Islet precursor cell (in vitro differentiated cells): ENCODE results near the gene THBD.

ENCODE experiments used
- DNase-seq: peaks from one replicate; pipeline ENCODE4 v3.0.0-alpha.2; 2018

Gene THBD, protein sequence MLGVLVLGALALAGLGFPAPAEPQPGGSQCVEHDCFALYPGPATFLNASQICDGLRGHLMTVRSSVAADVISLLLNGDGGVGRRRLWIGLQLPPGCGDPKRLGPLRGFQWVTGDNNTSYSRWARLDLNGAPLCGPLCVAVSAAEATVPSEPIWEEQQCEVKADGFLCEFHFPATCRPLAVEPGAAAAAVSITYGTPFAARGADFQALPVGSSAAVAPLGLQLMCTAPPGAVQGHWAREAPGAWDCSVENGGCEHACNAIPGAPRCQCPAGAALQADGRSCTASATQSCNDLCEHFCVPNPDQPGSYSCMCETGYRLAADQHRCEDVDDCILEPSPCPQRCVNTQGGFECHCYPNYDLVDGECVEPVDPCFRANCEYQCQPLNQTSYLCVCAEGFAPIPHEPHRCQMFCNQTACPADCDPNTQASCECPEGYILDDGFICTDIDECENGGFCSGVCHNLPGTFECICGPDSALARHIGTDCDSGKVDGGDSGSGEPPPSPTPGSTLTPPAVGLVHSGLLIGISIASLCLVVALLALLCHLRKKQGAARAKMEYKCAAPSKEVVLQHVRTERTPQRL

GRCh38 chr20:23049201-23050075, at the start of gene THBD:
THBD (minus strand) TSS chr20:23049672; CDS start chr20:23049504, 168 bp downstream.
- peak; percentile 71 for DNase-seq

- DNase-seq = no peak
Measured at GRCh38 chr20:23097636-23098580, 48.4 kb upstream of the THBD start.

- DNase-seq = no peak
Measured at GRCh38 chr20:23096986-23097520, 47.6 kb upstream of the THBD start.

GRCh38 chr20:23096097-23096496, 46.6 kb upstream of the THBD start:
- no peak for DNase-seq

- no peak for DNase-seq
Measured at GRCh38 chr20:23095499-23095898, 46.0 kb upstream of the THBD start.

DNA sequence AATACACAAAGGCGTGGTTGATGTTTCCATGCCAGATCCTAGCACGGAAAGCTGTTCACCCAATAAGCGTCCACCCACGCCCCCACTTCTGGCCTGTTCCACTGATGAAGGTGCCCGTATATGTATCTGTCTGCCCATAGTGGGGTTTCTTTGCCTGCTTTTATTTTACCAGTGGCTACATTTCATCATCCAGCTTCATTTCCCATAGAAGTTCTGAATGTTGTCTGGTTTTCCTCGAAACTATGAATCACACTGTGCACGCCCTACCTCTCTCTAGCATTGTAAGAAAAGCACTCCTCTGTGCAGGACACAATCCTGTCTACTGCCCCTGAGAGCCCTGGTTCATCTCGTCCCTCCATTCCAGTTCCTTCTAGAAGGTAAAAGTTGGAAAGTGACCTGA, 45.5 kb upstream of the THBD start:
- DNase-seq = no peak

DNA sequence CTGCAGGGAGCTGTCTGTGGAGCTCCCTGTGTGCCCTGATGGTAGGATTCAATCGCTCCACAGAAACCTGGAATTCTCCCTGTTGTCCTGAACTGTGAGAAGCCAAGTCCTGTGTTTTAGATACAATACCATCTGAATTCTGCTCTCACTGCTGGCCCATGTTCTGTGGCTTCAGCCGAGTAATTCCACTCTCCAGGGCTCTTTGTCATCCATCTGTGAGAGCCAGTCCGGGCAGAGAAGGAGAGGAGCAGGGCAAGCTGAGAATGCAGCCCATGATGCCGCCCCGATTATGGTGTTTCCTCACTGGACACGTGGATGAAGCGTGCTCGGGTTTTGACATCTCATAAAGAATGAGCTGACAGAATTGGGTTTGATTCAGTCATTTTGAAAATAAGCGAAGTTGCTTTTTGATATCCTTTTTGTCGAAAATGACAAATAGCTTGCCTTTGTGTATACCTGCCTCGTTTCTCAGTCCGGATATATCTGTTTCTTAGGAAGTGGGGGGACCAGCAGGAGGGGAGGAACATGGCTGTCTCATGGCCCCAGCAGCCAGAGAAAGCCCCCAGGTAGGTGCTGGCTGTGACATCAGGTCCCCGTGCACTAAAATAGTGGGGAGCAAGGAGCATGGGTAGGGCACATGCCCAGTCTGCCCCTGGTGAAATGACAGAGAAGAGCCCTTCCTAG, 44.9 kb upstream of the THBD start:
- DNase-seq = no peak

GRCh38 chr20:23093613-23094012, 44.1 kb upstream of the THBD start:
- DNase-seq = no peak

DNA sequence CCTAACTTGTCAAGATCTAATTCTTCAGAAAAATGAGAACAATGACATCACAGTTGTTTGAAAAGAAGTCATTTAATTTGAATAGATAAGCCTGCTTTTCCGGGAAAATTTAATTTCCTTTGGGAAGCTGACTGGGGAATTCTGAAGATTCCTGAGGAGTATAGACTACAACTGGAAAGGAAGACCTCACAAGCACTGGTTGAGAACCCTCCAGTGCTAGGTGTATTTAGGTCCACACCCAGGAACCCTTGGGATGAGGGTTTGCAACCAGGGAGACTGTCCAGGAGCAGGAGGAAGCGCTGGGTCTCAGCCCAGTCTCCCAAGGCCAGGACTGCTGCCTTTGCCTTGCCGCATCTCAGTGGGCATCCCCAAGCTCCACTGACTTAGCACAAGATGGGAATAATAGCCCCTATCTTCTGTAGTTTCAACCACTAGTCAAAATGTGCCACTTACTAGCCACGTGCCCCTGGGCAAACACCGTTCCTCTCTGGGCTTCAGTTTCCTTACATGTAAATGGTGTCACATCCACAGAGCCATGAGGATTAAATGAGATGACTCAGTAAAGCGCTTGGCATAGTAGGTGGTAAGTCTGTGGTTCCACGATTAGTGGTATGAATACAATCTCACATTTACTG, 43.5 kb upstream of the THBD start:
- DNase-seq = no peak

DNA sequence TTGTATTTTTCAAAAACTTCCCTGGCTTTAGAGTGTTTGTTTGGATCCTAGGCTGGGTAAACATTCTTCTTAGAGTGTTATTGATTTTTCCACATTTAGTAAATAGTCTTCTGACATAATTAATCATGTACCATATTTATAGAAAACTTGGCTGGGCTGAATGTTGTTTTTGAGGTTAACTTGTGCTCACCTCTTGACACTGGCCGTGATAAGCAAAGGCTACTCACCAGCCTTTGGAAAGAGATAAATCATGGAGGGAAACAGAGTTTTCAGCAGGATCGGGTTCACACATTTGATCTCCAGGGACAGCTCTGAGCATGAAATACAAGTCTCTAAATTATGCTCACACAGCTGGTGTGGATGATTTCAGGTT, 42.9 kb upstream of the THBD start:
- no peak for DNase-seq

- no peak for DNase-seq
Measured at GRCh38 chr20:23091721-23092383, 42.4 kb upstream of the THBD start.

DNA sequence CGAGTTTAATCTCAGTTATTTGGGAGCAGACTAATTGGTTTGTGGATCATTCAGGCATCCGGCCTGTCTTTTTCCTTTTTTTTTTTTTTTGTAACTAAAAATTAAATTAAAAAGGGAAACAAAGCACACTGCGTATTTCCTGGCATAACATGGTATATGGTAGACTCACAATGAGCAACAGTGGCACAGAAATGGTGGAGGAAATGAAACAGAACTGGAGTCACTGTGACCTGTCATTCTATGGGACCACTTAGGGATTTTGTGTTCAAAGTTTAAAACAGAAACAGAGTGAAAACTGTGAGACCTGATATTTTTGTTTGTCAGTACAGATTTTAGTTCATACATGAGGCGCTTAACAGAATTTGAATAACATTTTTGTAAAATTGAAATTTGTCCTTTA, 41.4 kb upstream of the THBD start:
- no peak for DNase-seq

DNA sequence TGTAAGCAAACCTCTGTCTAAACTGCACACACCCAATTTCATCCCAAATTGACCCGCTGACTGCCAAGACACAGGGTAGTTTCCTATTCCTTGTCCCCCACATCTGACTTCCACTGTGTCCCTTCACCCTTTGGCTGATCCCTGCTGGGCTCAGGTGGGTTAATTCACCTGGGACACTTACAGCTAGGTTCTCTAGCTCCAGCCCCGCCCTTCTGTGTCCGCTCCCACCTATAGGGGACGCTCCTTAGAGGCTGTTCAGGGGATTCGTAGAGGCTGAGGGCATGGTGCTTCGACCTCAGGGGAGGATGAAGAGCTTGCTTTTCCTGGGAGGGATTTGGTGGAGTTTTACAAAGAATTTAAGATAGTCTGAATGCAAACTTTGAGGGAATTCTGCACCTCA, 40.7 kb upstream of the THBD start:
- no peak for DNase-seq

DNA sequence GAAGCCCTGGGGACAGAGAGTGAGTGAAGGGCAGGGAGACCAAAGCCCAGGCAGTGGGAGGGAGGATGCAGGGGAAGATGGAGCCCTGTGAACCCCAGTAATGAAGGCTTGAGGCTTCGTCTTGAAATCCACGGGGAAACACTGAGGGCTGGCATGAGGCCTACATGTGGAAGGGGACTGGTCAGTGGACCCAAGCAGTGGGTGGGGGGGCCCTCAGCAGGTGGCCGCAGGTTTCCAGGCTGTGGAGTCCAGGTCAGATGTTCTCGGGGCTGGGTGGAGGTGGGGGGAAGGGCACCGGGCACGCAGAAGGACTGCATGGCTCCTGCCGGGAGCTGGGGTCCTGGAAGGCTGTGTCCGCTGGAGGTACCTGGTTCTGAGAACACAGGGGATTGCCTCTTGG, 39.4 kb upstream of the THBD start:
- DNase-seq = no peak

GRCh38 chr20:23087587-23088251, 38.2 kb upstream of the THBD start:
- no peak for DNase-seq

- DNase-seq = no peak
Measured at GRCh38 chr20:23086931-23087411, 37.5 kb upstream of the THBD start.

DNA sequence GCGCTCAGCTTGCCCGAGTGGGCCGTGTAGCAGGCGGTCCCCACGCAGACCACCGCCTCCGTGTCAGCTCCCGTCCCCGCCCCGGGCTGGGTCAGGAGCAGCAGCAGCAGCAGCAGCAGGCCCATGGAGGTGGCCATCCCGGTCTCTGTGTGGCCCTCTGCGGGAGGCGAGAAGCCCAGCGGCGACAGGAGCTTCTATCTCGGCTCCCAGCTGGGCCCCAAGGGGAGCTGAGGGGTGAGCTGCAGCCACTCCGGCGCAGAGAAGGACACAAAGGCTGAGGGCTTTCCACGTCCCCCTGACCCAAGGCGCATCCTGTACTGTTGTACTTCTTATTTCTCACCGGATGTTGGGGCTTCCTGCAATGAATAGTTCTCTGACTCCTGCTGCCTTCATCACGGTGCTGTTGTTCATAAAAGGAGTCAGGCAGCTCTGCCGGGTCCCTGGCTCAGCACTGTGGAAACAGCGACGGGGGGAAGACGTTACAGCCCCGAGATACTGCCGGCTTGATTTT, 36.6 kb upstream of the THBD start, which contains the start of gene CD93:
Gene CD93 (minus strand): TSS at position 269 of the 511 bp plus-strand sequence. CDS start 132 bp downstream, at position 137.
- no peak for DNase-seq

GRCh38 chr20:23085436-23086055, 36.1 kb upstream of the THBD start:
- no peak for DNase-seq

- no peak for DNase-seq
Measured at GRCh38 chr20:23084845-23085365, 35.4 kb upstream of the THBD start.
